Activated T-helper 2 cell treated with anti-CD3 and anti-CD28 coated beads, Interferon-gamma antibody, Interleukin-2, Interleukin-4, amounts not matched to agents 10 μg/mL and 5 μg/mL and 100 μg/mL, durations not matched to agents 14 hours and 24 hours and 36 hours (primary cell): ENCODE data around the gene SERPINE1. TPM values are rescaled to one million over a fixed set of nuclear protein-coding genes. Genes with fewer than 3 reads are reported as not detected.
A peak's percentile ranks its signal among the peaks of the same experiment; 100 is the strongest.

Experiments
- DNase-seq: peaks from one replicate; pipeline ENCODE4 v3.0.0; 2021; ENCODE audit warnings: low spot score
- H3K27ac Mint-ChIP-seq: one replicate; pipeline ENCODE4 v1.8.0; 2021; ENCODE audit warnings: mixed read lengths
- H3K27me3 Mint-ChIP-seq: one replicate; pipeline ENCODE4 v1.8.0; 2021; ENCODE audit warnings: low read depth, mixed read lengths
- H3K36me3 Mint-ChIP-seq: one replicate; pipeline ENCODE4 v1.8.0; 2021; ENCODE audit warnings: low read depth, mixed read lengths
- H3K4me1 Mint-ChIP-seq: one replicate; pipeline ENCODE4 v1.8.0; 2021; ENCODE audit warnings: low read depth, mixed read lengths
- H3K4me3 Mint-ChIP-seq: one replicate; pipeline ENCODE4 v1.8.0; 2021; ENCODE audit warnings: low read depth, mild to moderate bottlenecking, moderate library complexity, mixed read lengths
- H3K9me3 Mint-ChIP-seq: one replicate; pipeline ENCODE4 v1.8.0; 2021; ENCODE audit warnings: mixed read lengths
- intact Hi-C: fragments of 100-400 bp; cut with micrococcal nuclease; formaldehyde crosslinking; loops from one replicate; pipeline ENCODE4 v1.15.1; 2023
- total RNA-seq: library from RNA; stranded (reverse); gene quantifications from 2 replicates; pipeline ENCODE4 v1.2.3, GENCODE V29; 2022

The SERPINE1 gene
- total RNA-seq, 1 donor from 2014 or later: 0.23 TPM

GRCh38 chr7:101173752-101174244, 46.9 kb downstream of the SERPINE1 start:
- peaks cover 80% of the 10 kb centered on the region for H3K27me3 Mint-ChIP-seq
- no peaks in the 10 kb centered on the region for H3K9me3 Mint-ChIP-seq
- H3K4me1 Mint-ChIP-seq: peaks cover 34% of the 10 kb centered on the region
- no peak overlapping the region for H3K27ac Mint-ChIP-seq
- DNase-seq: peak; percentile 73
- intact Hi-C loops: loop anchor here (1.0 kb wide), 1 partner anchor 8 kb away; the partner anchor contains the start of gene VGF
- H3K4me3 Mint-ChIP-seq: peak overlapping the region; percentile 40
- H3K36me3 Mint-ChIP-seq: no peaks in the 10 kb centered on the region

- intact Hi-C loops: loop anchor here (1.0 kb wide), 1 partner anchor 9 kb away; the partner anchor contains the start of gene VGF
- no peak for DNase-seq
- Mint-ChIP-seq H3K36me3 (no peaks in the 10 kb centered on the region), H3K9me3 (no peaks in the 10 kb centered on the region), H3K27ac (no peak overlapping the region), H3K4me3 (peak overlapping the region; percentile 40), H3K4me1 (peaks cover 28% of the 10 kb centered on the region), H3K27me3 (peaks cover 80% of the 10 kb centered on the region)
Observed at GRCh38 chr7:101174322-101174854, 47.5 kb downstream of the SERPINE1 start.

GRCh38 chr7:101175664-101176063, 48.8 kb downstream of the SERPINE1 start:
- Mint-ChIP-seq H3K4me3 (no peak overlapping the region), H3K27ac (no peak overlapping the region), H3K4me1 (peaks cover 18% of the 10 kb centered on the region), H3K36me3 (no peaks in the 10 kb centered on the region), H3K27me3 (peaks cover 76% of the 10 kb centered on the region), H3K9me3 (no peaks in the 10 kb centered on the region)
- intact Hi-C loops: no loop called here
- no peak for DNase-seq

- H3K4me3 Mint-ChIP-seq: no peak overlapping the region
- intact Hi-C loops: loop anchor here (2.0 kb wide), 1 partner anchor 13 kb away; the partner anchor contains the start of gene VGF
- no peak for DNase-seq
- no peak overlapping the region for H3K27ac Mint-ChIP-seq
- H3K27me3 Mint-ChIP-seq: peaks cover 77% of the 10 kb centered on the region
- H3K4me1 Mint-ChIP-seq: peaks cover 8% of the 10 kb centered on the region
- H3K9me3 Mint-ChIP-seq: no peaks in the 10 kb centered on the region
- no peaks in the 10 kb centered on the region for H3K36me3 Mint-ChIP-seq
Observed at GRCh38 chr7:101177644-101178043, 50.7 kb downstream of the SERPINE1 start.

- Mint-ChIP-seq H3K9me3 (no peaks in the 10 kb centered on the region), H3K4me3 (no peak overlapping the region), H3K4me1 (peaks cover 6% of the 10 kb centered on the region), H3K27me3 (peaks cover 69% of the 10 kb centered on the region), H3K36me3 (no peaks in the 10 kb centered on the region), H3K27ac (no peak overlapping the region)
- intact Hi-C loops: loop anchor here (2.0 kb wide), 1 partner anchor 14 kb away; the partner anchor contains the start of gene VGF
- no peak for DNase-seq
Observed at GRCh38 chr7:101179117-101179516, 52.2 kb downstream of the SERPINE1 start.

- H3K27me3 Mint-ChIP-seq: peaks cover 67% of the 10 kb centered on the region
- H3K4me3 Mint-ChIP-seq: no peak overlapping the region
- H3K27ac Mint-ChIP-seq: no peak overlapping the region
- no peaks in the 10 kb centered on the region for H3K9me3 Mint-ChIP-seq
- DNase-seq: no peak
- H3K36me3 Mint-ChIP-seq: no peaks in the 10 kb centered on the region
- intact Hi-C loops: loop anchor here (2.0 kb wide), 1 partner anchor 15 kb away; the partner anchor contains the start of gene VGF
- H3K4me1 Mint-ChIP-seq: peaks cover 5% of the 10 kb centered on the region
Observed at GRCh38 chr7:101179713-101180112, 52.8 kb downstream of the SERPINE1 start.

- no peak within 1 kb of the TSS for H3K4me3 Mint-ChIP-seq
- H3K4me1 Mint-ChIP-seq: peaks cover 5% of the 10 kb centered on the region
- H3K9me3 Mint-ChIP-seq: no peaks in the 10 kb centered on the region
- peaks cover 64% of the 10 kb centered on the region for H3K27me3 Mint-ChIP-seq
- H3K27ac Mint-ChIP-seq: no peak within 1 kb of the TSS
- no peak for DNase-seq
- H3K36me3 Mint-ChIP-seq: no peaks in the 10 kb centered on the region
- intact Hi-C loops: no loop called here
Observed at GRCh38 chr7:101180130-101180755, 53.3 kb downstream of the SERPINE1 start, which contains the start of gene NAT16. Gene NAT16, minus strand, starts transcription at chr7:101180293. Its CDS starts 5,486 bp downstream, at chr7:101174807.

- H3K4me3 Mint-ChIP-seq: no peak overlapping the region
- no peaks in the 10 kb centered on the region for H3K36me3 Mint-ChIP-seq
- H3K27ac Mint-ChIP-seq: no peak overlapping the region
- peaks cover 25% of the 10 kb centered on the region for H3K27me3 Mint-ChIP-seq
- no peak for DNase-seq
- H3K4me1 Mint-ChIP-seq: peaks cover 5% of the 10 kb centered on the region
- H3K9me3 Mint-ChIP-seq: no peaks in the 10 kb centered on the region
- intact Hi-C loops: no loop called here
Observed at GRCh38 chr7:101185258-101185839, 58.4 kb downstream of the SERPINE1 start.

- intact Hi-C loops: no loop called here
- no peaks in the 10 kb centered on the region for H3K9me3 Mint-ChIP-seq
- peaks cover 5% of the 10 kb centered on the region for H3K4me1 Mint-ChIP-seq
- no peak for DNase-seq
- H3K36me3 Mint-ChIP-seq: no peaks in the 10 kb centered on the region
- no peak overlapping the region for H3K27ac Mint-ChIP-seq
- H3K4me3 Mint-ChIP-seq: no peak overlapping the region
- peaks cover 16% of the 10 kb centered on the region for H3K27me3 Mint-ChIP-seq
Observed at GRCh38 chr7:101186194-101186593, 59.3 kb downstream of the SERPINE1 start.

GRCh38 chr7:101186844-101187428, 60.0 kb downstream of the SERPINE1 start:
- DNase-seq: no peak
- H3K9me3 Mint-ChIP-seq: no peaks in the 10 kb centered on the region
- H3K27me3 Mint-ChIP-seq: peaks cover 14% of the 10 kb centered on the region
- H3K36me3 Mint-ChIP-seq: no peaks in the 10 kb centered on the region
- peaks cover 5% of the 10 kb centered on the region for H3K4me1 Mint-ChIP-seq
- no peak overlapping the region for H3K4me3 Mint-ChIP-seq
- intact Hi-C loops: no loop called here
- no peak overlapping the region for H3K27ac Mint-ChIP-seq
